ENCODE measurements around the gene SPEG. TPM values are rescaled to one million over a fixed set of nuclear protein-coding genes. Genes with fewer than 3 reads are reported as not detected.

SPEG gene
- total RNA-seq, 2 experiments from 2014 or later = 18.1 to 23.6 TPM

- Mint-ChIP-seq H3K4me1 (no peaks in the 10 kb centered on the region), H3K9me3 (no peaks in the 10 kb centered on the region), H3K36me3 (no peaks in the 10 kb centered on the region), H3K27ac (no peak overlapping the region), H3K27me3 (peaks cover 73% of the 10 kb centered on the region), H3K4me3 (no peak overlapping the region)
- no peak for ATAC-seq (ENCODE audit: low read depth)
- POLR2A ChIA-PET = no interaction called here
- no peak for DNase-seq
Observed at GRCh38 chr2:219522111-219523030, 87.7 kb downstream of the SPEG start.

DNA sequence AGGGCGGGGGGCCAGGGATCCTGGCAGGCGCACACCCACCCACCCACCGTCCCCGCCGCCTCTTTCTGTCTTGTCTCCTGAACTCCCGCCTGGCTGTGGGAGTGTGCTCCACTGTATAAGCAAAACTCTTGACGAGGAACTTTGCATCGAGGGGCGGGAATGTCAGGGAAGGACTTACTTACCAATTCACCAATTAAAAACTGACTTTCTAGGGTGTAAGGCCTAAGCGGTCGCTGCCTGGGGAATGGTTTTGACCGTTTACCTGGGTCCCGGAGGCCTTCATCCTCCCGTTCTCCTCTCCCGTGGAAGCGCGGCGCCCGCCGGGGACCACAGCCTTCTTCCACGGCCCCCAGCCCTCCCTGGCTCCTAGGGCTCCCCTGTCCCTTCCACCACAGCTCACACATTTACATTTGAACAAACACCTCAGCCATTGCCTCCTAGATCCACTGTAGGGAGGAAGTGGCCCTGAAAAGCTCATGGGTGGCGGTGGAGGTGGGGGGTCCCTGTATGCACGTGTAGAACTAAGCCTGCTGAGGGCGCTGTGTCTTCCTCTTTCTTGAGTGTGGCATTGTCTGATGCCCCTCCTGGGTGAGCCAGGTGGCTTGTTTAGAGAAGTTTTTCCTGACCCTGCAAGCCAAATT, 88.5 kb downstream of the SPEG start:
- H3K9me3 Mint-ChIP-seq = no peaks in the 10 kb centered on the region
- H3K27ac Mint-ChIP-seq = no peak overlapping the region
- DNase-seq = no peak
- no peak for ATAC-seq (ENCODE audit: low read depth)
- POLR2A ChIA-PET = no interaction called here
- H3K36me3 Mint-ChIP-seq = no peaks in the 10 kb centered on the region
- H3K4me3 Mint-ChIP-seq = no peak overlapping the region
- peaks cover 74% of the 10 kb centered on the region for H3K27me3 Mint-ChIP-seq
- H3K4me1 Mint-ChIP-seq = no peaks in the 10 kb centered on the region

- POLR2A ChIA-PET = no interaction called here
- ATAC-seq (ENCODE audit: low read depth) (no peak), DNase-seq (no peak)
- H3K4me1 Mint-ChIP-seq = no peaks in the 10 kb centered on the region
- no peak overlapping the region for H3K27ac Mint-ChIP-seq
- H3K9me3 Mint-ChIP-seq = no peaks in the 10 kb centered on the region
- no peaks in the 10 kb centered on the region for H3K36me3 Mint-ChIP-seq
- no peak overlapping the region for H3K4me3 Mint-ChIP-seq
- H3K27me3 Mint-ChIP-seq = peaks cover 85% of the 10 kb centered on the region
Observed at GRCh38 chr2:219524817-219525216, 90.2 kb downstream of the SPEG start.

GRCh38 chr2:219525533-219526232, 91.0 kb downstream of the SPEG start:
- no peak for ATAC-seq (ENCODE audit: low read depth)
- Mint-ChIP-seq H3K36me3 (no peaks in the 10 kb centered on the region), H3K9me3 (no peaks in the 10 kb centered on the region), H3K27me3 (peaks cover 87% of the 10 kb centered on the region), H3K4me3 (no peak overlapping the region), H3K27ac (no peak overlapping the region), H3K4me1 (peaks cover 1% of the 10 kb centered on the region)
- POLR2A ChIA-PET = no interaction called here
- no peak for DNase-seq

DNA sequence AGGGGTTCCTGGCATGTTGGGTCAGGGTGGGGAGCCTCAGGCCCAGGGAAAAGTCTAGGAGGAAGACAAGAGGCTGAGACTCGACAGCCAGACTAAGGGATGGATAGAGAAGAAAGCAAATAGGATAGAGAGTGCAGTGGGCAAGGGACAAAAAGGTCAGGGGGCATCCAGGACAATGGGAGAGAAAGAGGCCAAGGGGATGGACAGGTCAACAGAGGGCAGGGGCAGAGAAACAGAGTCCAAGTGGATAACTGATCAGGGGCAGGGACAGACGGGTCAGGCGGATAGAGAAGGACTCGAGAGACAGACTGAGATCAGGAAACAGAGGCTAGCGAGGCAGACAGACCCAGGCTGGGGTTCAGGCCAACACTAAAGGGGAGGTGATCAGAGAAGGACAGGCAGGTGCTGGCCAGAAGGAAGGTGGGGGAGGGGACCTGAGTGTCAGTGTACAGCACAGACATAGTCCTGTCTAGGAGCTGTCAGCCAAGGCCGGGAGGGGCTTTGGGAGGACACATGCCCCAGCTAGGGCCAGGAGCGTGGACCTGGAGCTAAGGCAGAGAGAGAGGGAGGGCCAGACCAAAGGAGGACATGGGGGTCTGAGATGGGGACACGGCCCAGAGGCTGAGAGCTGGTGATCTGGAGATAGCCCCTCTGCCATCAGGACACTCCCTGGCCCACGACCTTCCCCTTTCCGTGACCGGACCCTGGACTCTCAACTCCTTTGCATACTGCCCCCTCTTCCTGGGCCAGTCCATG, 91.9 kb downstream of the SPEG start:
- H3K27ac Mint-ChIP-seq = no peak overlapping the region
- POLR2A ChIA-PET = no interaction called here

DNA sequence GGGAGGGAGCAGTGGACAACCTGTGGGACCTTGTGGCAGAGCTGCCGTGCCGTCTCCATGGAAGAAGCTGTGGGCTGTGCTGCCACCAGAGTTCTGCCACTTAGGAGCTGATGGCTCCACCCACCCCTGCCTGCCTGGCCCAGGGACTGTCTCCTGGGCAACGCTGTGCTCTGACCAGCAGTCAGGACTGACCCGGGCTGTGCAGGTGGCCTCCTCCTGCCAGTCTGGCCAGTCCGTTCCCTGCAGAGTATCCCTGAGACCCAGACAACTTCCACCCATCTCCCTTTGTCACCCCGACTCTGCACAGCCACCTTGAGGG, 92.4 kb downstream of the SPEG start:
- no peak overlapping the region for H3K27ac Mint-ChIP-seq
- ATAC-seq (ENCODE audit: low read depth) = no peak
- POLR2A ChIA-PET = no interaction called here

More for the DNA sequence above, 91.9 kb downstream of the SPEG start:
- Mint-ChIP-seq H3K4me3 (no peak overlapping the region), H3K27me3 (peaks cover 84% of the 10 kb centered on the region), H3K9me3 (no peaks in the 10 kb centered on the region), H3K36me3 (no peaks in the 10 kb centered on the region), H3K4me1 (peaks cover 1% of the 10 kb centered on the region)
- DNase-seq (no peak), ATAC-seq (ENCODE audit: low read depth) (no peak)

DNA sequence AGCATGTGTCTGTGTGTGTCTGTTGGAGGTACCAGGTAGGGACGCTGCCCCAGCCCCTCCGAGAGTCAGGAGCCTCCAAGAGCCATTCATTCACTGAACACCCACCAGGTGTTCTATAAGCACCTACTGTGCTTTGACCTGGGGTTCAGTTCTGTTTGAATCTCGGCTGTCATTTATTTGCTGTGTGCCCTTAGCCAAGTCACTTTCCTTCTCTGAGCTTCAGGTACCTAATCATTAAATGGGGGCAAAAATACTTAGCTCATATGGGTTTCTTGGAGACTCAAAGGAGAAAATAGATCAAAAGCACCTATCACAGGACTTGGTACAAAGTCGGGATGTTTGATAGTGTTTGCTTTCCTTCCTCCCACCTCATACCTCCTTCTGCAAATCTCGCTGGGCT, 92.8 kb downstream of the SPEG start:
- Mint-ChIP-seq H3K27ac (no peak overlapping the region), H3K36me3 (no peaks in the 10 kb centered on the region), H3K9me3 (no peaks in the 10 kb centered on the region), H3K4me1 (peaks cover 1% of the 10 kb centered on the region), H3K27me3 (peaks cover 77% of the 10 kb centered on the region), H3K4me3 (no peak overlapping the region)
- DNase-seq (no peak), ATAC-seq (ENCODE audit: low read depth) (no peak)
- POLR2A ChIA-PET = interaction anchor here (0.6 to 1.0 kb wide), 2 partner anchors 29 to 53 kb away, joined by 3 read pairs; partner anchors contain the start of gene GMPPA

More for the DNA sequence above, 92.4 kb downstream of the SPEG start:
- no peak for DNase-seq
- Mint-ChIP-seq H3K9me3 (no peaks in the 10 kb centered on the region), H3K36me3 (no peaks in the 10 kb centered on the region), H3K4me1 (peaks cover 1% of the 10 kb centered on the region), H3K27me3 (peaks cover 79% of the 10 kb centered on the region), H3K4me3 (no peak overlapping the region)

- H3K4me1 Mint-ChIP-seq = peaks cover 1% of the 10 kb centered on the region
- peaks cover 54% of the 10 kb centered on the region for H3K27me3 Mint-ChIP-seq
- peak; percentile 88 for ATAC-seq (ENCODE audit: low read depth)
- peak; percentile 91 for DNase-seq
- H3K27ac Mint-ChIP-seq = no peak overlapping the region
- no peak overlapping the region for H3K4me3 Mint-ChIP-seq
- POLR2A ChIA-PET = interaction anchor here (0.8 to 1.2 kb wide), 4 partner anchors 32 to 71 kb away, joined by 3 to 4 read pairs (median 3); partner anchors contain the start of gene GMPPA
- no peaks in the 10 kb centered on the region for H3K36me3 Mint-ChIP-seq
- no peaks in the 10 kb centered on the region for H3K9me3 Mint-ChIP-seq
Observed at GRCh38 chr2:219530048-219530963, 95.7 kb downstream of the SPEG start.

DNA sequence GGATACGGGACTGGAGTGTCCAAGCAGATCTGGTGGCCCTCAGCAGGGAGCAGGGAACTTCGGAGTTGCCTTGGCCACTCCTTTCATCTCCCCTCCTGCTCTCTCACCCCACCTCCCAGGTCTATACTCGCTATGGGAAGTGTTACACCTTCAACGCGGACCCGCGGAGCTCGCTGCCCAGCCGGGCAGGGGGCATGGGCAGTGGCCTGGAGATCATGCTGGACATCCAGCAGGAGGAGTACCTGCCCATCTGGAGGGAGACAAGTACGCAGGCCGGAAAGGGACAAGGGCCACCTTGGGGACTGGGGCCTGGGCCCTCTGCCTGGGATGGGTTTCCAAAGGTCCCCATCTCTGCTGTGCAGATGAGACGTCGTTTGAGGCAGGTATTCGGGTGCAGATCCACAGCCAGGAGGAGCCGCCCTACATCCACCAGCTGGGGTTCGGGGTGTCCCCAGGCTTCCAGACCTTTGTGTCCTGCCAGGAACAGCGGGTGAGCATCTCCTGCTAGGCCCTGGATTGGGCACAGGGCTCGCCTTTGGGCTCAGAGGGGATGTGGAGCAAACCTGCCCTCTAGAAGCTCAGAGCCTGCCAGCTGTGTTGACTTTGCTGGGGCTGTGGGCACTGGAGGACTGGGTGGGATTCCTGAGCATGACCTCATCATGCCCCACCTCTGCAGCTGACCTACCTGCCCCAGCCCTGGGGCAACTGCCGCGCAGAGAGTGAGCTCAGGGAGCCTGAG, 97.2 kb downstream of the SPEG start:
- ATAC-seq (ENCODE audit: low read depth) (no peak), DNase-seq (no peak)
- Mint-ChIP-seq H3K27ac (no peak overlapping the region), H3K4me3 (no peak overlapping the region), H3K27me3 (peaks cover 42% of the 10 kb centered on the region), H3K4me1 (peaks cover 1% of the 10 kb centered on the region), H3K36me3 (no peaks in the 10 kb centered on the region), H3K9me3 (no peaks in the 10 kb centered on the region)
- POLR2A ChIA-PET = no interaction called here

- POLR2A ChIA-PET = no interaction called here
Observed at GRCh38 chr2:219532378-219532649, 97.7 kb downstream of the SPEG start.

GRCh38 chr2:219533930-219534661, 99.5 kb downstream of the SPEG start:
- H3K36me3 Mint-ChIP-seq = no peaks in the 10 kb centered on the region
- H3K4me1 Mint-ChIP-seq = peaks cover 1% of the 10 kb centered on the region
- H3K4me3 Mint-ChIP-seq = no peak overlapping the region
- DNase-seq (no peak), ATAC-seq (ENCODE audit: low read depth) (no peak)
- no peak overlapping the region for H3K27ac Mint-ChIP-seq
- H3K27me3 Mint-ChIP-seq = peaks cover 21% of the 10 kb centered on the region
- H3K9me3 Mint-ChIP-seq = no peaks in the 10 kb centered on the region
- POLR2A ChIA-PET = no interaction called here

More at GRCh38 chr2:219532378-219532649, 97.7 kb downstream of the SPEG start:
- Mint-ChIP-seq H3K27ac (no peak overlapping the region), H3K4me3 (no peak overlapping the region), H3K4me1 (peaks cover 1% of the 10 kb centered on the region), H3K27me3 (peaks cover 37% of the 10 kb centered on the region), H3K36me3 (no peaks in the 10 kb centered on the region), H3K9me3 (no peaks in the 10 kb centered on the region)
- DNase-seq = no peak
- ATAC-seq (ENCODE audit: low read depth) = no peak
